K562 (cell line): ENCODE data around the gene SYK. TPM values are rescaled to one million over a fixed set of nuclear protein-coding genes. Genes with fewer than 3 reads are reported as not detected.

Source experiments
- CHD1 ChIP-seq: fragments of 200-600 bp; sonication (generic); IDR thresholded peaks from one replicate; pipeline ENCODE4 v1.6.1; 2012; ENCODE audit warnings: mild to moderate bottlenecking, moderate library complexity, low read length, inconsistent platforms
- ELF1 ChIP-seq: fragments of 200-800 bp; sonication (Bioruptor generic); IDR thresholded peaks from 2 replicates; pipeline ENCODE4 v1.6.1; 2016; ENCODE audit warnings: missing genetic modification characterization, missing compliant biosample characterization
- FOXP1 ChIP-seq: sonication (generic); formaldehyde crosslinking; IDR thresholded peaks from 2 replicates; pipeline ENCODE4 v1.8.0; 2022; ENCODE audit warnings: mild to moderate bottlenecking, missing genetic modification reagents
- GABPB1 ChIP-seq: sonication (generic); formaldehyde crosslinking; IDR thresholded peaks from 2 replicates; pipeline ENCODE4 v1.8.0; 2022; ENCODE audit warnings: mild to moderate bottlenecking, missing genetic modification reagents
- GATA2 ChIP-seq: sonication (generic); formaldehyde crosslinking; IDR thresholded peaks from 2 replicates; pipeline ENCODE4 v1.4.0; 2020; ENCODE audit warnings: mild to moderate bottlenecking, missing genetic modification reagents
- HCFC1 ChIP-seq: IDR thresholded peaks from 2 replicates; pipeline ENCODE4 v1.6.1; 2012; ENCODE audit warnings: low read depth, low read length, improper control_type of control experiment
- KDM4B ChIP-seq, 2 experiments: fragments of 450-650 bp in 1 of 2; sonication (generic) in 1 of 2; IDR thresholded peaks; 2 replicates each; pipeline ENCODE4 v1.6.1; 2016 to 2017; ENCODE audit warnings: borderline replicate concordance in 2 of 2, antibody characterized with exemption in 1 of 2, low read depth in 1 of 2, mild to moderate bottlenecking in 1 of 2
- MXI1 ChIP-seq: IDR thresholded peaks from 2 replicates; pipeline ENCODE4 v1.6.1; 2011; ENCODE audit warnings: low read depth, mild to moderate bottlenecking, improper control_type of control experiment, low read length
- RHOXF2B ChIP-seq: fragments of 250-450 bp; sonication (Bioruptor Pico); conservative IDR thresholded peaks from 2 replicates; pipeline ENCODE4 v1.5.1; 2021
- TBL1XR1 ChIP-seq, 2 experiments: IDR thresholded peaks; 2 replicates each; pipeline ENCODE4 v1.6.1; 2012; ENCODE audit warnings: improper control_type of control experiment in 2 of 2, low read length in 2 of 2, mild to moderate bottlenecking in 1 of 2
- ZBTB34 ChIP-seq: fragments of 250-450 bp; sonication (Bioruptor Pico); IDR thresholded peaks from 2 replicates; pipeline ENCODE4 v1.8.0; 2021; ENCODE audit warnings: mild to moderate bottlenecking, moderate library complexity
- polyA plus RNA-seq, 8 experiments: library from polyadenylated mRNA; depleted of rRNA in 4 of 8; stranded (reverse) in 5 of 8; unstranded in 3 of 8; fragments of >200 nt; fragmentation: Nextera tagmentation in 2 of 8; fragmentation: Illumina TruSeq in 1 of 8; extraction: Ambion mirVana in 2 of 8; extraction: Trizol in 1 of 8; gene quantifications; 2 replicates each; pipeline versions ENCODE4 v1.2.1 to v1.2.3, GENCODE V29; 2011 to 2014; ENCODE audit warnings: inconsistent platforms in 1 of 8, missing spikeins in 1 of 8
- total RNA-seq, 7 experiments: library from RNA; depleted of rRNA in 6 of 7; stranded (reverse); fragments of >200 nt in 6 of 7; fragmentation: Illumina TruSeq in 2 of 7; extraction: Trizol in 2 of 7; gene quantifications; 2 replicates each; pipeline versions ENCODE4 v1.2.1 to v1.2.3, GENCODE V29; 2011 to 2021; ENCODE audit warnings: low replicate concordance in 1 of 7
- TF ChIP-seq, protein P1 (sequence below): fragments of 450-650 bp; formaldehyde crosslinking; IDR thresholded peaks from 2 replicates; pipeline ENCODE4 v1.4.0; 2020; ENCODE audit warnings: mild to moderate bottlenecking

SYK gene
- total and polyA plus RNA-seq, 9 of the 15 experiments (the other 6 are each of a cell fraction or from before 2014, with no cell fraction given), result 3.9 to 32.7 (median 16.7) TPM

DNA sequence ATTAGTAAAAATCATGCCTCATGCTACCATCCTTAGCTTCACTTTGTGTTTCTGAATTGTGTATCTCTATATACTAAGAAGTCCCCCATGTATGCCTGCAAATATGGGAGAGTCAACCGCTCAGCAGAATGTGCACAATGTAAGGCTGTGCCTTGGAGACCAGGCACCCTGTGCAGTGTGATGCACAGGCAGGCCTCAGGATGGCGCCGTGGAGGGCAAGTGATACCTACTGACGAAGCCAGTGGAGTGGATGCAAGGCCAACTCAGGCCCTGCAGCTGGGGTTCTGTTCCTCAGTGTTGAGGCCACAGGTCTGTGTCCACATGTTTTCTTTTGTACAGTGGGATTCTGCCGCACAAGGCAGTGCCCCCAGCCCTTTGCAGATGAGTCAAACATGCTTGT is 28.4 kb downstream of the SYK start (continued):
- TF ChIP-seq CHD1, result no peak
- TF ChIP-seq ELF1 (tag), result no peak
- TF ChIP-seq FOXP1 (CRISPR knock-in tag), result no peak
- TF ChIP-seq MXI1, result no peak
- TF ChIP-seq ZBTB34 (CRISPR knock-in tag), result no peak
- TF ChIP-seq GABPB1 (CRISPR knock-in tag), result no peak
- no peak for TF ChIP-seq RHOXF2B
- TF ChIP-seq HCFC1, result no peak
- TF ChIP-seq, protein P1, sequence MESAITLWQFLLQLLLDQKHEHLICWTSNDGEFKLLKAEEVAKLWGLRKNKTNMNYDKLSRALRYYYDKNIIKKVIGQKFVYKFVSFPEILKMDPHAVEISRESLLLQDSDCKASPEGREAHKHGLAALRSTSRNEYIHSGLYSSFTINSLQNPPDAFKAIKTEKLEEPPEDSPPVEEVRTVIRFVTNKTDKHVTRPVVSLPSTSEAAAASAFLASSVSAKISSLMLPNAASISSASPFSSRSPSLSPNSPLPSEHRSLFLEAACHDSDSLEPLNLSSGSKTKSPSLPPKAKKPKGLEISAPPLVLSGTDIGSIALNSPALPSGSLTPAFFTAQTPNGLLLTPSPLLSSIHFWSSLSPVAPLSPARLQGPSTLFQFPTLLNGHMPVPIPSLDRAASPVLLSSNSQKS (CRISPR knock-in tag), result no peak
- TF ChIP-seq TBL1XR1 (IDR thresholded peaks at IDR 0.05; ENCODE audit: low read length in 2 of 2), result no peak
- no peak for TF ChIP-seq KDM4B (IDR thresholded peaks at IDR 0.05; ENCODE audit: borderline replicate concordance in 2 of 2, low read depth in 1 of 2)
- TF ChIP-seq GATA2 (CRISPR knock-in tag), result no peak
